ENCODE measurements around the gene PHLDB2.

Gene PHLDB2

GRCh38 chr3:111852540-111852939 lies 6.5 kb upstream of the PHLDB2 start:
- DNase-seq = no peak

GRCh38 chr3:111853068-111853467 lies 6.0 kb upstream of the PHLDB2 start:
- no peak for DNase-seq

GRCh38 chr3:111854990-111855389 lies 4.1 kb upstream of the PHLDB2 start:
- DNase-seq = no peak

- no peak for DNase-seq
These were observed 2.6 kb upstream of the PHLDB2 start for GRCh38 chr3:111856501-111856900.

GRCh38 chr3:111857474-111857873 lies 1.6 kb upstream of the PHLDB2 start:
- DNase-seq = no peak

- no peak for DNase-seq
These were observed 423 bp upstream of the PHLDB2 start for GRCh38 chr3:111858642-111859041.

GRCh38 chr3:111859974-111860859 lies 1.2 kb downstream of the PHLDB2 start:
- DNase-seq = peak; percentile 4

- no peak for DNase-seq
These were observed 2.3 kb downstream of the PHLDB2 start for GRCh38 chr3:111861391-111861790.

- DNase-seq = no peak
These were observed 3.4 kb downstream of the PHLDB2 start for GRCh38 chr3:111862415-111862814.

GRCh38 chr3:111862974-111863373 lies 3.9 kb downstream of the PHLDB2 start:
- DNase-seq = no peak

GRCh38 chr3:111863942-111864694 lies 5.1 kb downstream of the PHLDB2 start:
- DNase-seq = no peak

- DNase-seq = no peak
These were observed 6.0 kb downstream of the PHLDB2 start for GRCh38 chr3:111864821-111865656.

- DNase-seq = no peak
These were observed 8.9 kb downstream of the PHLDB2 start for GRCh38 chr3:111867889-111868426.

- DNase-seq = no peak
These were observed 11.6 kb downstream of the PHLDB2 start for GRCh38 chr3:111870620-111871019.

GRCh38 chr3:111871809-111872623 lies 13.0 kb downstream of the PHLDB2 start:
- DNase-seq = no peak

GRCh38 chr3:111872979-111873378 lies 13.9 kb downstream of the PHLDB2 start:
- DNase-seq = no peak

GRCh38 chr3:111874177-111874820 lies 15.2 kb downstream of the PHLDB2 start:
- no peak for DNase-seq

- no peak for DNase-seq
These were observed 22.4 kb downstream of the PHLDB2 start for GRCh38 chr3:111881480-111881879.

GRCh38 chr3:111882194-111882593 lies 23.1 kb downstream of the PHLDB2 start:
- no peak for DNase-seq

- no peak for DNase-seq
These were observed 23.7 kb downstream of the PHLDB2 start for GRCh38 chr3:111882799-111883198.

- DNase-seq = no peak
These were observed 25.4 kb downstream of the PHLDB2 start for GRCh38 chr3:111884411-111885018.
